Coronary artery (tissue), 2 donors: Measurements from ENCODE around the gene SLC7A6.

Source experiments
- DNase-seq: peaks from one replicate; pipeline ENCODE4 v3.0.0-alpha.2; 2017; ENCODE audit warnings: low spot score
- H3K27ac ChIP-seq, 2 donors: fragments of 200-600 bp; sonication (generic); one replicate each; pipeline ENCODE4 v1.5.1; 2016 to 2019
- H3K4me3 ChIP-seq: fragments of 200-600 bp; sonication (generic); 2 replicates; pipeline ENCODE4 v1.5.1; 2016; ENCODE audit warnings: mild to moderate bottlenecking, moderate library complexity
- CTCF ChIP-seq: fragments of 200-600 bp; sonication (generic); IDR thresholded peaks from one replicate; pipeline ENCODE4 v1.5.1; 2019; ENCODE audit warnings: antibody characterized with exemption

The SLC7A6 gene

GRCh38 chr16:68264128-68265077, at the start of gene SLC7A6:
Gene SLC7A6, plus strand, starts transcription at chr16:68264526. Its CDS starts 10,201 bp downstream, at chr16:68274727.
- TF ChIP-seq CTCF = peak; percentile 55
- Histone ChIP-seq H3K27ac (peak within 1 kb of the TSS; percentile 90 to 96), H3K4me3 (peak within 1 kb of the TSS; percentile 85)
- no peak for DNase-seq

DNA sequence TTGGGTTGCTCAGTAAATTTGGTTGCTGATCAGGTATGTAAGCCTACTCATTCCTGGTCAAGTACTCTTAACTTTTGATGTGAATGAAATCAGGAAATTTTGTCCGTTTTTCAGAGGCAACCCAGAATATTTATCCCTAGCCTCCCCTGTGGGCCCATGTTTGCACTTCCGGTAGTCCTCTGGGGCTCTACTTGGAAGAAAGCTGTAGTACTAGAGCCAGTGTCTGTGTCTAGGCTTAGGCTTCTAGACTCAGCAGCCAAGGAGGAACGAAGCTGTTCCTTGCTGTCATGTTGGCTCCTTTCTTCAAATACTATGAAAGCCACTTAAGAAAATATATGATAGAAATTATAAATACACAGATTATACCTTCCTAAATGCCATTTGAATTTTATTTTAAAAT, 49.6 kb upstream of the SLC7A6 start:
- no peak overlapping the region for H3K4me3 ChIP-seq
- DNase-seq = no peak
- H3K27ac ChIP-seq = no peak overlapping the region
- no peak for TF ChIP-seq CTCF

- H3K4me3 ChIP-seq = no peak overlapping the region
- no peak for DNase-seq
- H3K27ac ChIP-seq = no peak overlapping the region
- TF ChIP-seq CTCF = no peak
Observed at GRCh38 chr16:68215302-68215701, 49.0 kb upstream of the SLC7A6 start.

DNA sequence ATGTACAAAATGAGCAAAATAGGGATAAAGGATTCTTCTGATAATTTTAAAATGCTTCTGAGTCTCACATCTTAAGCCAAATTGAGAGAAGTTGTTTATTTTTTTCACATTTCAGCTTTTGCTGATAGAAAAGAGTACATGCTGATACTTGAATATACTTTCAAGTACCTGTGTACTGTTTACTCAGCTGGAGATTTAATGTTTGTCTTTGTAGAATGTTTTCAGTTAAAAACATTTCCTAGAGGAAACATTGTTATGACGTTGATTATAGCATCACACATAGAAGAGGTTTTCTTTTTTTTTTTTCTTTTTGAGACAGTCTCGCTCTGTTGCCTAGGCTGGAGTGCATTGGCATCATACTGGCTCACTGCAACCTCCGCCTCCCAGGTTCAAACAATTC, 48.1 kb upstream of the SLC7A6 start:
- no peak overlapping the region for H3K4me3 ChIP-seq
- no peak for DNase-seq

DNA sequence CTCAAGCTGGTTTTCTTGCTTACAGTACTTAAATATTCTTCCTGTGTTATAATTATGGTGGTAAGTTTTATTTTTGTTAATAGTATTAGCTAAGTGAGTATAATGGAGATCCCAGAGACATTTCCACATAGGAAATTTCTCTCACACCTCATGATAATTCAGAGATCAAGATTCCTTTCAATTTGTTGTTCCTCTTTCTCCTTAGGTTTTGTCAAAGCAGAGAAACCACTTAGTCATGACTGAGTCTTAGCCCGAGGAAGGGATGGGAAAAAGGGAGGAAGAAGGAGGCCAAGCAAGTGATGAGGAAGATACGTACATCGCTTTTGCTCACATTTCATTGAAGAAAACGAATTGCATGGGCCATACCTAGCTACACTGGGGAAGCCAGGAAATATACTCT, 46.8 kb upstream of the SLC7A6 start:
- no peak for DNase-seq
- H3K27ac ChIP-seq = no peak overlapping the region
- TF ChIP-seq CTCF = no peak
- no peak overlapping the region for H3K4me3 ChIP-seq

More for the DNA sequence above, 48.1 kb upstream of the SLC7A6 start:
- no peak overlapping the region for H3K27ac ChIP-seq
- no peak for TF ChIP-seq CTCF

- no peak for TF ChIP-seq CTCF
- Histone ChIP-seq H3K4me3 (no peak overlapping the region), H3K27ac (no peak overlapping the region)
- no peak for DNase-seq
Observed at GRCh38 chr16:68219725-68220351, 44.5 kb upstream of the SLC7A6 start.

DNA sequence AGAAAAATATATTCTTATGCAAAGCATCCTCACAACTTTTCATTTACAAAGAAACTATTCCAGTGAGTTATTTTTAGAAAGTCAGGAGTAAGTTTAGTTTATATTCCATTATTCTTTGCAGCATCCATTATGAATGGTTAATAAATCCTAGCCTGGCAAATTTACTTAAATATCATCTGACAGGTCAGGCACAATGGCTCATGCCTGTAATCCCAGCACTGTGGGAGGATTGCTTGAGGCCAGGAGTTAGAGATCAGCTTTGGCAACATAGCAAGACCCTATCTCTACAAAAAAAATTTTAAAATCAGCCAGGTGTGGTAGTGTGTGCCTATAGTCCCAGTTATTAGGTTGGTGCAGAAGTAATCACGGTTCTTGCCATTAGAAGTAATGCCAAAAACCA, 41.3 kb upstream of the SLC7A6 start:
- no peak overlapping the region for H3K4me3 ChIP-seq
- no peak overlapping the region for H3K27ac ChIP-seq
- no peak for DNase-seq
- TF ChIP-seq CTCF = no peak
